ENCODE data around the gene PLEKHA8. TPM values are rescaled to one million over a fixed set of nuclear protein-coding genes. Genes with fewer than 3 reads are reported as not detected.

The PLEKHA8 gene
- total and polyA plus RNA-seq, 10 of the 15 experiments (the other 5 are each of a cell fraction or from before 2014, with no cell fraction given), result 1.1 to 13.2 (median 5.7) TPM

GRCh38 chr7:30003098-30003497 lies 25.1 kb upstream of the PLEKHA8 start:
- Histone ChIP-seq H3K4me1 (ENCODE audit: control insufficient read depth, insufficient read depth, low read length) (no peaks in the 10 kb centered on the region), H3K36me3 (ENCODE audit: control insufficient read depth in 2 of 2, insufficient read depth in 2 of 2, low read length in 1 of 2) (no peaks in the 10 kb centered on the region), H3K4me2 (ENCODE audit: control insufficient read depth, insufficient read depth) (no peak overlapping the region), H3K9ac (ENCODE audit: control insufficient read depth, insufficient read depth, low read length) (no peak overlapping the region), H3K27ac (ENCODE audit: control insufficient read depth, insufficient read depth) (no peak overlapping the region), H4K20me1 (ENCODE audit: control insufficient read depth, insufficient read depth) (no peaks in the 10 kb centered on the region), H3K27me3 (replicated peaks in 1 of 2; ENCODE audit: control insufficient read depth in 2 of 2, insufficient read depth in 2 of 2, low read length in 1 of 2) (no peaks in the 10 kb centered on the region), H2AFZ (ENCODE audit: control insufficient read depth, low read depth, low read length) (no peak overlapping the region), H3K79me2 (ENCODE audit: control insufficient read depth, insufficient read depth, low read length) (no peaks in the 10 kb centered on the region), H3K9me3 (replicated peaks; ENCODE audit: control insufficient read depth, insufficient read depth, low read length) (no peaks in the 10 kb centered on the region), H3K4me3 (no peak overlapping the region)
- no peak for ATAC-seq
- ChIA-PET CTCF (interaction anchor here (0.6 to 0.9 kb wide), 2 partner anchors 59 to 1758 kb away, joined by 3 read pairs; no protein-coding TSS in a partner anchor), SMC1A (ENCODE audit: uncharacterized antibody, unreplicated experiment) (interaction anchor here (0.5 to 1.1 kb wide), 3 partner anchors 8 to 109 kb away, joined by 3 read pairs; no protein-coding TSS in a partner anchor), RAD21 (ENCODE audit: unreplicated experiment) (no interaction called here), POLR2A (interaction anchor here (0.7 kb wide), 1 partner anchor 10 kb away, joined by 3 read pairs; no protein-coding TSS in a partner anchor)
- TF ChIP-seq RAD51 (IDR thresholded peaks at IDR 0.05) (no peak), SREBF2 (IDR thresholded peaks at IDR 0.05; ENCODE audit: low read length) (no peak)
- whole genome bisulfite sequencing (ENCODE audit: insufficient coverage, insufficient replicate concordance, low lambda C conversion rate, missing lambda C conversion rate), result 96% methylated on average over 6 of the region's 6 CpGs
- intact Hi-C loops (cut with micrococcal nuclease; ENCODE audit: unreplicated experiment) (no loop called here), in situ Hi-C loops (cut with MboI) (no loop called here)
- no peak for DNase-seq (ENCODE audit: low read depth, low spot score)
- FAIRE-seq, result no peak
- BruUV-seq (replicated peaks), result no TSS peak

GRCh38 chr7:30005464-30005863 lies 22.7 kb upstream of the PLEKHA8 start:
- ChIA-PET POLR2A (no interaction called here), SMC1A (ENCODE audit: uncharacterized antibody, unreplicated experiment) (interaction anchor here (1.0 kb wide), 1 partner anchor 13 kb away, joined by 3 read pairs; no protein-coding TSS in a partner anchor), RAD21 (ENCODE audit: unreplicated experiment) (no interaction called here), CTCF (interaction anchor here (0.6 to 1.8 kb wide), 2 partner anchors 56 to 816 kb away, joined by 4 read pairs; no protein-coding TSS in a partner anchor)
- in situ Hi-C loops (cut with MboI) (no loop called here), intact Hi-C loops (cut with micrococcal nuclease; ENCODE audit: unreplicated experiment) (no loop called here)
- ATAC-seq (no peak), DNase-seq (ENCODE audit: low read depth, low spot score) (no peak), FAIRE-seq (no peak)
- H4K20me1 ChIP-seq (ENCODE audit: control insufficient read depth, insufficient read depth), result no peaks in the 10 kb centered on the region
- H3K4me2 ChIP-seq (ENCODE audit: control insufficient read depth, insufficient read depth), result no peak overlapping the region
- 98% methylated on average over 3 of the region's 3 CpGs for WGBS (ENCODE audit: insufficient coverage, insufficient replicate concordance, low lambda C conversion rate, missing lambda C conversion rate)
- H3K4me1 ChIP-seq (ENCODE audit: control insufficient read depth, insufficient read depth, low read length), result no peaks in the 10 kb centered on the region
- no peak overlapping the region for H3K9ac ChIP-seq (ENCODE audit: control insufficient read depth, insufficient read depth, low read length)
- H3K27me3 ChIP-seq (replicated peaks in 1 of 2; ENCODE audit: control insufficient read depth in 2 of 2, insufficient read depth in 2 of 2, low read length in 1 of 2), result no peaks in the 10 kb centered on the region
- no peak overlapping the region for H3K4me3 ChIP-seq
- H3K36me3 ChIP-seq (ENCODE audit: control insufficient read depth in 2 of 2, insufficient read depth in 2 of 2, low read length in 1 of 2), result no peaks in the 10 kb centered on the region
- H3K9me3 ChIP-seq (replicated peaks; ENCODE audit: control insufficient read depth, insufficient read depth, low read length), result no peaks in the 10 kb centered on the region
- H2AFZ ChIP-seq (ENCODE audit: control insufficient read depth, low read depth, low read length), result no peak overlapping the region
- H3K79me2 ChIP-seq (ENCODE audit: control insufficient read depth, insufficient read depth, low read length), result no peaks in the 10 kb centered on the region
- H3K27ac ChIP-seq (ENCODE audit: control insufficient read depth, insufficient read depth), result no peak overlapping the region
- no TSS peak for BruUV-seq (replicated peaks)
- TF ChIP-seq HDAC6 (IDR thresholded peaks at IDR 0.05; ENCODE audit: unreplicated experiment) (no peak), TCF12 (IDR thresholded peaks at IDR 0.05; ENCODE audit: low read depth, low read length) (no peak), ZNF207 (IDR thresholded peaks at IDR 0.05; ENCODE audit: borderline replicate concordance) (no peak), RELB (IDR thresholded peaks at IDR 0.05; ENCODE audit: low read depth) (no peak), NFIC (IDR thresholded peaks at IDR 0.05; ENCODE audit: low read depth, low read length) (no peak), ZSCAN29 (IDR thresholded peaks at IDR 0.05) (no peak), ZNF217 (IDR thresholded peaks at IDR 0.05) (no peak), ZNF622 (IDR thresholded peaks at IDR 0.05) (no peak), ZBTB40 (IDR thresholded peaks at IDR 0.05; ENCODE audit: borderline replicate concordance) (no peak), ESRRA (IDR thresholded peaks at IDR 0.05; ENCODE audit: low read length) (no peak), FOS (IDR thresholded peaks at IDR 0.05; ENCODE audit: borderline replicate concordance, extremely low read depth, insufficient read length) (no peak)
